WTC11 (cell line): ENCODE data around the gene BMP2K. TPM values are rescaled to one million over a fixed set of nuclear protein-coding genes. Genes with fewer than 3 reads are reported as not detected.

Experiments used
- ATAC-seq: fragments of 200-7000 bp; cut with Tn5 transposase; 2 replicates; pipeline ENCODE4 v1.10.0; 2021; ENCODE audit warnings: mild to moderate bottlenecking, moderate library complexity
- CTCF ChIA-PET: fragments of 300-600 bp; sonication (Branson Sonifier 250); formaldehyde crosslinking; loops from one replicate; lab custom pipeline; 2021; ENCODE audit warnings: antibody characterized with exemption; lab: Charles Lee
- POLR2A ChIA-PET: fragments of 350-600 bp; sonication (Branson Sonifier 250); formaldehyde crosslinking; loops from one replicate; lab custom pipeline; 2021; ENCODE audit warnings: antibody characterized with exemption; lab: Charles Lee
- DNase-seq: peaks from one replicate; pipeline ENCODE4 v3.0.0; 2021; ENCODE audit warnings: low spot score
- H3K27ac Mint-ChIP-seq: 2 replicates; pipeline ENCODE4 v1.8.0; 2021; ENCODE audit warnings: mixed read lengths
- H3K27me3 Mint-ChIP-seq: 2 replicates; pipeline ENCODE4 v1.8.0; 2021; ENCODE audit warnings: low read depth, mild to moderate bottlenecking, moderate library complexity, mixed read lengths
- H3K36me3 Mint-ChIP-seq: 2 replicates; pipeline ENCODE4 v1.8.0; 2021; ENCODE audit warnings: mixed read lengths
- H3K4me1 Mint-ChIP-seq: 2 replicates; pipeline ENCODE4 v1.8.0; 2022; ENCODE audit warnings: mixed read lengths
- H3K4me3 Mint-ChIP-seq: 2 replicates; pipeline ENCODE4 v1.8.0; 2021; ENCODE audit warnings: mild to moderate bottlenecking, moderate library complexity, mixed read lengths
- H3K9me3 Mint-ChIP-seq: 2 replicates; pipeline ENCODE4 v1.8.0; 2021; ENCODE audit warnings: mixed read lengths
- ATF6 ChIP-seq: sonication (generic); formaldehyde crosslinking; IDR thresholded peaks from 2 replicates; pipeline ENCODE4 v1.8.1; 2023; ENCODE audit warnings: mild to moderate bottlenecking, missing genetic modification reagents
- CDX4 ChIP-seq: fragments of 250-450 bp; sonication (Bioruptor Pico); IDR thresholded peaks from 2 replicates; pipeline ENCODE4 v1.9.0; 2021; ENCODE audit warnings: moderate library complexity, mild to moderate bottlenecking, inconsistent platforms, borderline replicate concordance
- E2F5 ChIP-seq: sonication (generic); formaldehyde crosslinking; IDR thresholded peaks from 2 replicates; pipeline ENCODE4 v1.8.1; 2022; ENCODE audit warnings: mild to moderate bottlenecking, moderate library complexity, missing genetic modification reagents
- GRHL2 ChIP-seq: fragments of 250-450 bp; sonication (Bioruptor Pico); IDR thresholded peaks from 2 replicates; pipeline ENCODE4 v1.8.0; 2022; ENCODE audit warnings: mild to moderate bottlenecking, moderate library complexity; ENCODE audit not compliant: insufficient replicate concordance, severe bottlenecking
- HMGA2 ChIP-seq: fragments of 250-450 bp; sonication (Bioruptor Pico); IDR thresholded peaks from 2 replicates; pipeline ENCODE4 v1.4.0; 2021; ENCODE audit warnings: mild to moderate bottlenecking, moderate library complexity
- HMGXB4 ChIP-seq: sonication (generic); formaldehyde crosslinking; IDR thresholded peaks from 2 replicates; pipeline ENCODE4 v1.8.1; 2023; ENCODE audit warnings: mild to moderate bottlenecking, moderate library complexity, missing genetic modification reagents
- IRF2 ChIP-seq: sonication (generic); formaldehyde crosslinking; IDR thresholded peaks from 2 replicates; pipeline ENCODE4 v1.8.0; 2022; ENCODE audit warnings: low read depth, missing genetic modification reagents, borderline replicate concordance
- JAZF1 ChIP-seq: fragments of 250-450 bp; sonication (Bioruptor Pico); IDR thresholded peaks from 2 replicates; pipeline ENCODE4 v1.9.0; 2021; ENCODE audit warnings: moderate library complexity, mild to moderate bottlenecking, inconsistent platforms
- JUN ChIP-seq: sonication (generic); formaldehyde crosslinking; IDR thresholded peaks from 2 replicates; pipeline ENCODE4 v1.8.0; 2023; ENCODE audit warnings: mild to moderate bottlenecking, missing genetic modification reagents
- NR3C1 ChIP-seq: sonication (generic); formaldehyde crosslinking; conservative IDR thresholded peaks from 2 replicates; pipeline ENCODE4 v1.8.1; 2023; ENCODE audit warnings: low read depth, mild to moderate bottlenecking, missing genetic modification reagents
- SMAD3 ChIP-seq: sonication (generic); formaldehyde crosslinking; IDR thresholded peaks from 2 replicates; pipeline ENCODE4 v1.8.0; 2022; ENCODE audit warnings: missing genetic modification reagents, mild to moderate bottlenecking, borderline replicate concordance
- SOX15 ChIP-seq: fragments of 250-450 bp; sonication (Bioruptor Pico); IDR thresholded peaks from 2 replicates; pipeline ENCODE4 v1.9.0; 2021; ENCODE audit warnings: mild to moderate bottlenecking
- SP1 ChIP-seq: sonication (generic); formaldehyde crosslinking; conservative IDR thresholded peaks from 2 replicates; pipeline ENCODE4 v1.8.1; 2022; ENCODE audit warnings: missing genetic modification reagents
- TP53 ChIP-seq: sonication (generic); formaldehyde crosslinking; IDR thresholded peaks from 2 replicates; pipeline ENCODE4 v1.8.1; 2023; ENCODE audit warnings: mild to moderate bottlenecking, missing genetic modification reagents
- ZBTB21 ChIP-seq: sonication (generic); formaldehyde crosslinking; IDR thresholded peaks from 2 replicates; pipeline ENCODE4 v1.8.1; 2023; ENCODE audit warnings: mild to moderate bottlenecking, missing genetic modification reagents, borderline replicate concordance
- ZNF121 ChIP-seq: sonication (generic); formaldehyde crosslinking; IDR thresholded peaks from 2 replicates; pipeline ENCODE4 v1.8.0; 2023; ENCODE audit warnings: missing genetic modification reagents
- ZNF396 ChIP-seq: fragments of 250-450 bp; sonication (Bioruptor Pico); IDR thresholded peaks from 2 replicates; pipeline ENCODE4 v1.8.0; 2021; ENCODE audit warnings: mild to moderate bottlenecking, moderate library complexity, borderline replicate concordance
- total RNA-seq: library from RNA; stranded (reverse); gene quantifications from 3 replicates; pipeline ENCODE4 v1.2.3, GENCODE V29; 2021
- TF ChIP-seq, protein P1 (sequence below): sonication (generic); formaldehyde crosslinking; IDR thresholded peaks from 2 replicates; pipeline ENCODE4 v1.8.0; 2022; ENCODE audit warnings: mild to moderate bottlenecking, missing genetic modification reagents
- TF ChIP-seq, protein P2 (sequence below): sonication (generic); formaldehyde crosslinking; IDR thresholded peaks from 2 replicates; pipeline ENCODE4 v1.8.1; 2022; ENCODE audit warnings: low read depth, mild to moderate bottlenecking, moderate library complexity, missing genetic modification reagents, borderline replicate concordance
- TF ChIP-seq, protein P3 (sequence below): fragments of 200-600 bp; IDR thresholded peaks from 2 replicates; pipeline ENCODE4 v1.8.0; 2022; ENCODE audit warnings: antibody characterized with exemption

BMP2K gene
- total RNA-seq, 1 experiment from 2014 or later: 19.9 TPM

DNA sequence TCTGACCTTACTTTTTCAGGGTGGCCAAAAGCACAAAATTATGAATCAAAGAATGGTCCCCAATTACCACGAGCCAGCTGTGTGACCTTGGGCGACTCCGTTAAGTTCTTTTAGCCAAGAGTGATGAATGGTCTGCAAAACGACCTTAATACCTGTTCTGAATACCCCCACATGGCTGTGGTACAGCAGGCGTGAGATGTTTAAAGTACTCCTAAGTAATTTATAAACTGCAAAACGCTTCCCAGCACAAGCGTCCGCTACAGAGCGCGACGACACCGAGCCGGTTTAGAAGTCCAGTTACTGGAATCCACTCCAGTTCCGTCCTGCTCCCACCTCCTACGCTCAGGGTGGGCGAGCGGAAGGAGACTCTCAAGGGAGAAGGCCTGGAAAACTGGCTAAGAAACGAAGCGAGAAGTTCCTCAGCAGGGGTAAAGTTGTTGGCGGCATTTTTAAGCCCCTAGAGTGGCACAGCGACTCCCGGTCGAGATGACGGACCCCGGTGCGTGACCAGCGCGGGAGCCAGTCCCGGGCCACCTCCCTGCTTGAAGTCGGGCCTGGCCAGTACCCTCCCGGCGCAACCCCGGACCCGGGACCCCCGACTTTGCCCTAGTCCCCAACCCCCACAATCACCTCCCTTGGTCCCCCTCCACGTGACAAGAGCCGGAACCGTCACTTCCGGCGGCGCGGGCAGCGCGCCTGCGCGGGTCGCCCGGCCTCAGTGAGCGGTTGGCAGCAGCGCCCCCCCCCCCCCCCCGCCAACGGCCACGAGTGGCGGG, 659 bp upstream of the BMP2K start (continued):
- peak; percentile 59 for TF ChIP-seq SP1 (CRISPR knock-in tag)
- no peak for TF ChIP-seq CDX4 (CRISPR knock-in tag)
- TF ChIP-seq, protein P1, sequence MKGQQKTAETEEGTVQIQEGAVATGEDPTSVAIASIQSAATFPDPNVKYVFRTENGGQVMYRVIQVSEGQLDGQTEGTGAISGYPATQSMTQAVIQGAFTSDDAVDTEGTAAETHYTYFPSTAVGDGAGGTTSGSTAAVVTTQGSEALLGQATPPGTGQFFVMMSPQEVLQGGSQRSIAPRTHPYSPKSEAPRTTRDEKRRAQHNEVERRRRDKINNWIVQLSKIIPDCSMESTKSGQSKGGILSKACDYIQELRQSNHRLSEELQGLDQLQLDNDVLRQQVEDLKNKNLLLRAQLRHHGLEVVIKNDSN (CRISPR knock-in tag): peak; percentile 95
- no peak for TF ChIP-seq TP53
- no peak for TF ChIP-seq SOX15 (CRISPR knock-in tag)
- TF ChIP-seq, protein P2, sequence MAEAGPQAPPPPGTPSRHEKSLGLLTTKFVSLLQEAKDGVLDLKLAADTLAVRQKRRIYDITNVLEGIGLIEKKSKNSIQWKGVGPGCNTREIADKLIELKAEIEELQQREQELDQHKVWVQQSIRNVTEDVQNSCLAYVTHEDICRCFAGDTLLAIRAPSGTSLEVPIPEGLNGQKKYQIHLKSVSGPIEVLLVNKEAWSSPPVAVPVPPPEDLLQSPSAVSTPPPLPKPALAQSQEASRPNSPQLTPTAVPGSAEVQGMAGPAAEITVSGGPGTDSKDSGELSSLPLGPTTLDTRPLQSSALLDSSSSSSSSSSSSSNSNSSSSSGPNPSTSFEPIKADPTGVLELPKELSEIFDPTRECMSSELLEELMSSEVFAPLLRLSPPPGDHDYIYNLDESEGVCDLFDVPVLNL (CRISPR knock-in tag): no peak

- no peaks in the 10 kb centered on the region for H3K9me3 Mint-ChIP-seq
- H3K4me1 Mint-ChIP-seq: peaks cover 10% of the 10 kb centered on the region; the same call in 1 of the 2 replicates
- H3K36me3 Mint-ChIP-seq: no peaks in the 10 kb centered on the region
- TF ChIP-seq, protein P3, sequence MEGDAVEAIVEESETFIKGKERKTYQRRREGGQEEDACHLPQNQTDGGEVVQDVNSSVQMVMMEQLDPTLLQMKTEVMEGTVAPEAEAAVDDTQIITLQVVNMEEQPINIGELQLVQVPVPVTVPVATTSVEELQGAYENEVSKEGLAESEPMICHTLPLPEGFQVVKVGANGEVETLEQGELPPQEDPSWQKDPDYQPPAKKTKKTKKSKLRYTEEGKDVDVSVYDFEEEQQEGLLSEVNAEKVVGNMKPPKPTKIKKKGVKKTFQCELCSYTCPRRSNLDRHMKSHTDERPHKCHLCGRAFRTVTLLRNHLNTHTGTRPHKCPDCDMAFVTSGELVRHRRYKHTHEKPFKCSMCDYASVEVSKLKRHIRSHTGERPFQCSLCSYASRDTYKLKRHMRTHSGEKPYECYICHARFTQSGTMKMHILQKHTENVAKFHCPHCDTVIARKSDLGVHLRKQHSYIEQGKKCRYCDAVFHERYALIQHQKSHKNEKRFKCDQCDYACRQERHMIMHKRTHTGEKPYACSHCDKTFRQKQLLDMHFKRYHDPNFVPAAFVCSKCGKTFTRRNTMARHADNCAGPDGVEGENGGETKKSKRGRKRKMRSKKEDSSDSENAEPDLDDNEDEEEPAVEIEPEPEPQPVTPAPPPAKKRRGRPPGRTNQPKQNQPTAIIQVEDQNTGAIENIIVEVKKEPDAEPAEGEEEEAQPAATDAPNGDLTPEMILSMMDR: no peak
- TF ChIP-seq E2F5: 0 out of 2 replicates have a peak, but pooled peaks have one; percentile 3
- 0 out of 2 replicates have a peak, but pooled peaks have one; percentile 22 for TF ChIP-seq HMGXB4 (CRISPR knock-in tag)
- no peaks in the 10 kb centered on the region for H3K27me3 Mint-ChIP-seq
- ATAC-seq: peak; percentile 19
- ChIA-PET CTCF (interaction anchor here (0.6 to 1.2 kb wide), 5 partner anchors 173 to 1423 kb away, joined by 3 to 8 read pairs (median 3); no protein-coding TSS in a partner anchor), POLR2A (interaction anchor here (0.8 to 1.1 kb wide), 2 partner anchors 60 to 225 kb away, joined by 3 read pairs; no protein-coding TSS in a partner anchor)
- peak; percentile 52 for DNase-seq
- peak overlapping the region; percentile 97 for H3K27ac Mint-ChIP-seq
- no peak overlapping the region; the same call in 1 of the 2 replicates for H3K4me3 Mint-ChIP-seq
These were observed 802 bp downstream of the BMP2K start for GRCh38 chr4:78776729-78777575.

DNA sequence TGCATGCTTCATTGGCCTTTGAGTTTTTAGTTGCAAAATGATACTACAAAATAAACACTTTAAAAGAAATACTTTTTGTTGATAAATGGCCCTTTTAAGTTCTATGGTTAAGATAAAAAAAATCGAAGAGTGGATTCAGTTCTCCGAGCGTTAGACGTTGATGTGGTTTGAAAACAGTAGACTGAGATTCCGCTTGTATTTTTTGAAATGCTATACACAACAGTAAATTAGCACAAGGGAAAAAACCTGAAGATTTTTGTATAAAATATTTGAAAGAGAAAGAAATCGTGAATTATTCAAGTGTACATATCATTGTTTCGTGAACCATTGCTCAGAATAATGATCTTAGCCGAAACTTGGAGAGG, 1.4 kb downstream of the BMP2K start:
- no peaks in the 10 kb centered on the region for H3K27me3 Mint-ChIP-seq
- POLR2A ChIA-PET: no interaction called here
- no peaks in the 10 kb centered on the region for H3K9me3 Mint-ChIP-seq

More for the DNA sequence above, 1.4 kb downstream of the BMP2K start:
- no peak overlapping the region; the same call in 1 of the 2 replicates for H3K4me3 Mint-ChIP-seq
- DNase-seq (no peak), ATAC-seq (no peak)
- CTCF ChIA-PET: interaction anchor here (1.2 kb wide), 1 partner anchor 960 kb away, joined by 3 read pairs; no protein-coding TSS in a partner anchor
- no peak overlapping the region for H3K27ac Mint-ChIP-seq
- TF ChIP-seq HMGA2 (CRISPR knock-in tag) (no peak), SMAD3 (CRISPR knock-in tag) (no peak), ZNF121 (CRISPR knock-in tag) (no peak), JAZF1 (CRISPR knock-in tag) (no peak), NR3C1 (CRISPR knock-in tag) (no peak), JUN (CRISPR knock-in tag) (no peak), ATF6 (CRISPR knock-in tag) (no peak), GRHL2 (no peak), IRF2 (CRISPR knock-in tag) (no peak), ZNF396 (CRISPR knock-in tag) (no peak), ZBTB21 (no peak)
- H3K36me3 Mint-ChIP-seq: no peaks in the 10 kb centered on the region
- H3K4me1 Mint-ChIP-seq: peaks cover 10% of the 10 kb centered on the region; the same call in 1 of the 2 replicates
